Activated T-helper 17 cell treated with anti-CD3 and anti-CD28 coated beads, Interleukin-2, amount 50 U/mL, for 72 hours (primary cell): ENCODE data around the gene FADD. TPM values are rescaled to one million over a fixed set of nuclear protein-coding genes. Genes with fewer than 3 reads are reported as not detected.
"Not testable (repeated sequence)": the region's sequence is repeated elsewhere in the genome, so short reads cannot be mapped to it uniquely, and the experiment has no call there.

Source experiments
- ATAC-seq: fragments of 150-1000 bp; cut with Tn5 transposase; replicated peaks from 2 replicates; pipeline ENCODE4 v1.10.0; 2021; ENCODE audit warnings: mild to moderate bottlenecking, moderate library complexity
- H3K27ac Mint-ChIP-seq: one replicate; pipeline ENCODE4 v1.8.0; 2022; ENCODE audit warnings: mixed read lengths
- H3K27me3 Mint-ChIP-seq: one replicate; pipeline ENCODE4 v1.8.0; 2022; ENCODE audit warnings: mixed read lengths
- H3K36me3 Mint-ChIP-seq: one replicate; pipeline ENCODE4 v1.8.0; 2022; ENCODE audit warnings: low read depth, mild to moderate bottlenecking, mixed read lengths
- H3K4me1 Mint-ChIP-seq: one replicate; pipeline ENCODE4 v1.8.0; 2022; ENCODE audit warnings: mixed read lengths
- H3K4me3 Mint-ChIP-seq: one replicate; pipeline ENCODE4 v1.8.0; 2022; ENCODE audit warnings: mild to moderate bottlenecking, mixed read lengths
- H3K9me3 Mint-ChIP-seq: one replicate; pipeline ENCODE4 v1.8.0; 2022; ENCODE audit warnings: mixed read lengths
- total RNA-seq, 2 donors: library from RNA; stranded (reverse); gene quantifications; one replicate each; pipeline ENCODE4 v1.2.3, GENCODE V29; 2022

Gene FADD
- total RNA-seq, 2 donors from 2014 or later: 25.5 to 37.1 TPM

GRCh38 chr11:70206226-70206981 is 3.3 kb downstream of the FADD start:
- no peak for ATAC-seq
- Mint-ChIP-seq H3K9me3 (no peaks in the 10 kb centered on the region), H3K36me3 (peaks cover 67% of the 10 kb centered on the region), H3K4me3 (peak overlapping the region; percentile 98), H3K27ac (peak overlapping the region; percentile 99), H3K4me1 (peaks cover 29% of the 10 kb centered on the region), H3K27me3 (no peaks in the 10 kb centered on the region)

GRCh38 chr11:70206982-70207376 is 3.9 kb downstream of the FADD start:
- peak overlapping the region; percentile 48 for H3K27ac Mint-ChIP-seq
- peaks cover 67% of the 10 kb centered on the region for H3K36me3 Mint-ChIP-seq
- ATAC-seq: no peak
- H3K4me1 Mint-ChIP-seq: peaks cover 29% of the 10 kb centered on the region
- H3K4me3 Mint-ChIP-seq: no peak overlapping the region
- no peaks in the 10 kb centered on the region for H3K27me3 Mint-ChIP-seq
- H3K9me3 Mint-ChIP-seq: no peaks in the 10 kb centered on the region

- ATAC-seq: no peak
- Mint-ChIP-seq H3K4me3 (peak overlapping the region; percentile 7), H3K9me3 (no peaks in the 10 kb centered on the region), H3K27ac (peak overlapping the region; percentile 48), H3K4me1 (peaks cover 29% of the 10 kb centered on the region), H3K36me3 (peaks cover 67% of the 10 kb centered on the region), H3K27me3 (no peaks in the 10 kb centered on the region)
These were observed 4.5 kb downstream of the FADD start for GRCh38 chr11:70207531-70208131.

GRCh38 chr11:70209391-70209912 is 6.4 kb downstream of the FADD start:
- ATAC-seq: no peak
- Mint-ChIP-seq H3K36me3 (peaks cover 60% of the 10 kb centered on the region), H3K27me3 (no peaks in the 10 kb centered on the region), H3K4me3 (no peak overlapping the region), H3K4me1 (peaks cover 29% of the 10 kb centered on the region), H3K27ac (no peak overlapping the region), H3K9me3 (no peaks in the 10 kb centered on the region)

- Mint-ChIP-seq H3K27ac (no peak overlapping the region), H3K4me3 (no peak overlapping the region), H3K4me1 (peaks cover 24% of the 10 kb centered on the region), H3K36me3 (peaks cover 53% of the 10 kb centered on the region), H3K27me3 (no peaks in the 10 kb centered on the region), H3K9me3 (no peaks in the 10 kb centered on the region)
- no peak for ATAC-seq
These were observed 7.0 kb downstream of the FADD start for GRCh38 chr11:70210051-70210501.

- Mint-ChIP-seq H3K4me1 (peaks cover 19% of the 10 kb centered on the region), H3K36me3 (peaks cover 49% of the 10 kb centered on the region), H3K27me3 (no peaks in the 10 kb centered on the region), H3K9me3 (no peaks in the 10 kb centered on the region), H3K4me3 (no peak overlapping the region), H3K27ac (no peak overlapping the region)
- ATAC-seq: peak; percentile 32
These were observed 7.4 kb downstream of the FADD start for GRCh38 chr11:70210530-70210929.

- H3K4me1 Mint-ChIP-seq: peaks cover 12% of the 10 kb centered on the region
- H3K36me3 Mint-ChIP-seq: peaks cover 31% of the 10 kb centered on the region
- H3K27ac Mint-ChIP-seq: no peak overlapping the region
These were observed 9.2 kb downstream of the FADD start for GRCh38 chr11:70212227-70212811.

GRCh38 chr11:70217388-70217787 is 14.3 kb downstream of the FADD start:
- peaks cover 19% of the 10 kb centered on the region for H3K27me3 Mint-ChIP-seq
- not testable (repeated sequence) for H3K36me3 Mint-ChIP-seq, H3K4me1 Mint-ChIP-seq, H3K9me3 Mint-ChIP-seq, ATAC-seq, H3K4me3 Mint-ChIP-seq, H3K27ac Mint-ChIP-seq

More at GRCh38 chr11:70212227-70212811, 9.2 kb downstream of the FADD start:
- no peak overlapping the region for H3K4me3 Mint-ChIP-seq
- H3K27me3 Mint-ChIP-seq: no peaks in the 10 kb centered on the region
- no peak for ATAC-seq
- H3K9me3 Mint-ChIP-seq: no peaks in the 10 kb centered on the region

- not testable (repeated sequence) for H3K27ac Mint-ChIP-seq, H3K4me3 Mint-ChIP-seq, ATAC-seq, H3K9me3 Mint-ChIP-seq, H3K4me1 Mint-ChIP-seq, H3K36me3 Mint-ChIP-seq
- H3K27me3 Mint-ChIP-seq: peaks cover 19% of the 10 kb centered on the region
These were observed 15.0 kb downstream of the FADD start for GRCh38 chr11:70218076-70218475.

- Mint-ChIP-seq H3K4me3 (no peak overlapping the region), H3K36me3 (no peaks in the 10 kb centered on the region)
These were observed 17.0 kb downstream of the FADD start for GRCh38 chr11:70220136-70220535.

GRCh38 chr11:70220920-70221319 is 17.8 kb downstream of the FADD start:
- H3K36me3 Mint-ChIP-seq: no peaks in the 10 kb centered on the region
- H3K27me3 Mint-ChIP-seq: peaks cover 19% of the 10 kb centered on the region
- no peaks in the 10 kb centered on the region for H3K9me3 Mint-ChIP-seq
- no peak overlapping the region for H3K27ac Mint-ChIP-seq
- no peak overlapping the region for H3K4me3 Mint-ChIP-seq
- ATAC-seq: no peak
- no peaks in the 10 kb centered on the region for H3K4me1 Mint-ChIP-seq

More at GRCh38 chr11:70220136-70220535, 17.0 kb downstream of the FADD start:
- Mint-ChIP-seq H3K27ac (no peak overlapping the region), H3K9me3 (no peaks in the 10 kb centered on the region), H3K4me1 (no peaks in the 10 kb centered on the region), H3K27me3 (peaks cover 19% of the 10 kb centered on the region)
- no peak for ATAC-seq

GRCh38 chr11:70225681-70226177 is 22.6 kb downstream of the FADD start:
- no peak for ATAC-seq
- Mint-ChIP-seq H3K9me3 (no peaks in the 10 kb centered on the region), H3K27me3 (no peaks in the 10 kb centered on the region), H3K36me3 (no peaks in the 10 kb centered on the region), H3K27ac (no peak overlapping the region), H3K4me3 (no peak overlapping the region), H3K4me1 (no peaks in the 10 kb centered on the region)

- Mint-ChIP-seq H3K27me3 (no peaks in the 10 kb centered on the region), H3K36me3 (no peaks in the 10 kb centered on the region), H3K9me3 (no peaks in the 10 kb centered on the region), H3K27ac (no peak overlapping the region), H3K4me3 (no peak overlapping the region), H3K4me1 (no peaks in the 10 kb centered on the region)
- no peak for ATAC-seq
These were observed 23.1 kb downstream of the FADD start for GRCh38 chr11:70226183-70226582.

GRCh38 chr11:70226967-70227366 is 23.9 kb downstream of the FADD start:
- Mint-ChIP-seq H3K4me3 (no peak overlapping the region), H3K27ac (no peak overlapping the region), H3K27me3 (no peaks in the 10 kb centered on the region), H3K4me1 (no peaks in the 10 kb centered on the region), H3K36me3 (no peaks in the 10 kb centered on the region), H3K9me3 (no peaks in the 10 kb centered on the region)
- ATAC-seq: no peak
